Activated CD8-positive, alpha-beta memory T cell treated with anti-CD3 and anti-CD28 coated beads, Interleukin-2, amount 50 U/mL, for 1 hour (primary cell): ENCODE results near the gene ACTR3C.
A peak's percentile ranks its signal among the peaks of the same experiment; 100 is the strongest.

Source experiments
- DNase-seq: peaks from one replicate; pipeline ENCODE4 v3.0.0-alpha.2; 2020; ENCODE audit errors: extremely low read depth

Gene ACTR3C

GRCh38 chr7:150359622-150360362 is 36.4 kb upstream of the ACTR3C start:
- DNase-seq, result no peak

GRCh38 chr7:150358988-150359621 is 35.8 kb upstream of the ACTR3C start:
- DNase-seq, result no peak

DNA sequence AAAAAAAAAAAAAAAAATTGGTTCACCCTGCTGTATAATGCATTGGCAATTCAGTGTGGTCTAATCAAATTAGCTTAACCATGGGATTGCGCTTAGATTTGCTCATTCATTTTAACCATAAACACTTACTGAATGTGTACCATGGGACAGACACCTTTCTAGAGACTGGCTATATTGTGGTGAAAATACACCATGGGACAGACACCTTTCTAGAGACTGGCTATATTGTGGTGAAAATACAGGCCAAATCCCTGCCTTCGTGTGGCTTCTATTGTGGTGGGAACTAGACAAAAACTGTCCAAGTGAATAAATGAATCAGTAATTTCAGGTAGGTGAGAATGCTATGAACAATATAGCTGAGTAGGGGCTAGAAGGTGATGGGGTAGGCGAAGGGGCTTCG is 35.1 kb upstream of the ACTR3C start:
- no peak for DNase-seq

- no peak for DNase-seq
Measured at GRCh38 chr7:150357771-150358427, 34.6 kb upstream of the ACTR3C start.

GRCh38 chr7:150357270-150357669 is 33.9 kb upstream of the ACTR3C start:
- peak; percentile 70 for DNase-seq

DNA sequence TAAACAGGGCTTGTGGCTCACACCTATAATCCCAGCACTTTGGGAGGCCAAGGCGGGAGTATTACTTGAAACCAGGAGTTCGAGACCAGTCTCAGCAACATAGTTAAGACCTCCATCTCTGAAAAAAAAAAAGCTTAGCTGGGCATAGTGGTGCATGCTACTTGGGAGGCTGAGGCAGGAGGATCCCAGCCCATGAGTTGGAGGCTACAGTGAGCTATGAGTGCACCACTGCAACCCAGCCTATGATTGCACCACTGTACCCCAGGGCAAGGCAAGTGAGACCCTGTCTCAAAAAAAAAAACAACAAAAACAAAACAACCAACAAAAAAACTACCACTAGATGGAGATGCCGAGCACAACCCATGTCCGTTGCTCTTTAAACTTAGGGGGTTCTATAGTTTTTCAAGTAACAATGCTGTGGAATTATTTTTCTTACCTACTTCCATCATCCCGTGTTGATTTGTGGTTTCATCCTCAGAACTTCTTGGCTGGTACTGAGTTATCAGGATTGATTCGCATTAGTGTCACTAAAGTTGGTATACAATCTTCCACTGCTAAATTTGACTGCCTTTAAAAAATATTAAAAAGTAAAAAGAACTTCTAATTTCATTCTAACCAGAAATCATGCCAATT is 33.0 kb upstream of the ACTR3C start:
- DNase-seq, result no peak

DNA sequence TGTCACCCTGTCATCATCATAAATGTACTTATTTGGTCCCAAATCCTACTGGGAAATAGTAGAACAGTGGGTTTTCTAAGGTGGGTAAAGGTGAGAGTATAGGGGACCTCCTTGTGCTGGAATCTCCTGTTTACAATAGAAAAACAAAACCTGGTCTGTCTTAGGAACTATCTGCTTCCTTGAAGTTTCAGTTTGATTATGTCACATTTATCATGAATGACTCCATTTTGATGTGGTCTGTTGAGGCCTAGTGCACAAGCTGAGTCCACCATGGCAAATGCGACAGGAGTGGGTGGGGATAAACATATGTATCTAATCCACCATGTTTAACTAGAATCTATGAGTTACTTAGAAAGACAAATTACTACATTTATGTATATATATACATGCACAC is 32.3 kb upstream of the ACTR3C start:
- DNase-seq, result no peak

GRCh38 chr7:150351587-150352194 is 28.3 kb upstream of the ACTR3C start:
- no peak for DNase-seq

DNA sequence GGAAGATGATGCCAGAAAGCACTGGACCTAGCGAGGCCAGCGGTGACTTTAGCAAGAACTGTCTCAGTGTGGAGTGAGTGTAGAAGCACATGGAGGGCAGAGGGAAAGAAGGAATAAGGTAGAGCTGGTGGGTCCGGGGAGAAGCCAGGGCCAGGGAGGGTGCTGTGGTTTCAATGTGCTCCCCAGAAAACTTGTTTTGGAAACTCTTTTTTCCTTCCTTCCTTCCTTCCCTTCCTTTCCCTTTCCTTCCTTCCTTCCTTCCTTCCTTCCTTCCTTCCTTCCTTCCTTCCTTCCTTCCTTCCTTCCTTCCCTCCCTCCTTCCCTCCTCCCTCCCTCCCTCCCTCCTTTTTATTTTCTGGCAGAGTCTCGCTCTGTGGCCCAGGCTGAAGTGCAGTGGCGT is 23.6 kb upstream of the ACTR3C start:
- no peak for DNase-seq

GRCh38 chr7:150345012-150345411 is 21.7 kb upstream of the ACTR3C start:
- no peak for DNase-seq

- no peak for DNase-seq
Measured at GRCh38 chr7:150344299-150344698, 21.0 kb upstream of the ACTR3C start.

- DNase-seq, result no peak
Measured at GRCh38 chr7:150343225-150343624, 19.9 kb upstream of the ACTR3C start.

GRCh38 chr7:150342121-150342408 is 18.7 kb upstream of the ACTR3C start:
- DNase-seq, result no peak

DNA sequence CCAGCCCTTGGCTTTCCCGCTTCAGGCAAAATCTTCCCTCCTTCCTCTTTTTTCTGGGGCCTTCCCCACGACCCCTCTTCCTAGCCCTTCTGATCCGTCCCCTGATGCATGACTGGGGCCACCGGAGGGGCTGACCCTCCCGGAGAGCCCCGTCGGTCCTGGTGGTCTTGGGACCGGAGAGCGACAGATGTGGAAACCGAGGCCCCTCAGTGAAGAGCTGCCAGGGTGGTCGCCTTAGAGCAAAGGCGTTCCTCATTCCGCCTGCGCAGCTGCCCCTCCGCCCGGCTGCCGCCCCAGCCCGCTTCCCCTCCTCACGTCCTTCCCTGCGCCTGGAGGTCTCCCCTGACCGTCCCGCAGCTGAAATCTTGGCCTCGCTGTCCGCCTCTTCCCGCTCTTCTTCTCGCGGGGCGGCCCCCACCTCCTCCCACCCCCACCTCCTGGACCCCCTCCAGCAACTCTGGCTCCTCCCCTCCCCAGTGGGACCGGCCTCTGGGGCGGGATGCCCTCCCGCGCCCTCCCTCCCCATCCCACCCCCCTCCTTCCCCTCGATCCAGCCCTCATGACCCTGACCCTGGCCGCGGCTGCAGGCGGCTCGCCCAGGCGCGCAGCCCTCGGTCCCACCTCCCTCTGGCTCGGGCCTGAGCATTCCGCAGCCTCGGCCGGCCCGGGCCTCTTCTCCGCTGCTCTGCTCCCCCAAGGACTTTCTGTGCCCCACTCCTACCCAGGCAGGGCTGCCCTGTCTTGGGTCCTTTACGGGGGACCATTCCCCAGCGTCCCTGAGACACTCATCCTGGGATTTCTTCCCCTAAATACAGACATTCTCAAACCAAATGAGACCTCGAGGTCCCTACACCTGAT is 18.1 kb upstream of the ACTR3C start, which contains the start of gene RARRES2:
RARRES2 (minus strand) TSS at position 367 of the 858 bp plus-strand sequence. CDS start 1,020 bp downstream, outside the sequence.
- no peak for DNase-seq

GRCh38 chr7:150340875-150341262 is 17.5 kb upstream of the ACTR3C start:
- no peak for DNase-seq

DNA sequence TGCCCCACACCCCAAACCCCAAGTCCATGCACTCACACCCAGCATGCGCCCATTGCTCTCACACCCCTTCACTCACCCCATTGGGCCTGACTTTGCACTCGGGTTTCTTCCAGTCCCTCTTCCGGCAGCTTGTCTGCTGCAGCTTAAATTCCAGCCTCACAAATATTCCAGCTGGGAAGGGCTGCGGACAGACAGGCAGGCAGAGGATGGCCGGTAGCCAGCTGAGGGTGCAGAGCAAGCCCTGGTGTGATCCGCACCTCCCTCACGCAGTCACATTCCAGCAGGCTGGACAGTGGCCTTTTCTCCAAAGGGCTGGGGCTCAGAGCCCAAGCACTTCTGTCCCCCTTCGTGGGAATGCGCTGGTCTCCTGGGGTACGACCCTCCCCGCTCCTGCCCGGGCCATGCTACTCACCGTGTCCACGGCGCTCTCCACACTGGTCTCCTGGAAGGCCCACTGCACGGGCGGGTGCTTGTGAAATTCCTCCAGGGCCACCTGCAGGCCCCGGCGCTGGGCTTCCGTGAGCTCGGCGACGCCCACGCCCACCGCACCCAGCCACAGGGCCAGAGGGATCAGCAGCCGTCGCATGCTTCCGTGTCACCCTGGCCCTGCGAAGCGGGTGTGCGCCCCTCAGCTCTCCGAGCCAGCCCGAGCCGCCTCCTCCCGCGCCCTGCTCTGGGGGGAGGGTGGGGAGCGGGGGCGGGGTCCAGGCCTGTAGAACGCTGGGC is 16.8 kb upstream of the ACTR3C start:
- DNase-seq, result no peak

DNA sequence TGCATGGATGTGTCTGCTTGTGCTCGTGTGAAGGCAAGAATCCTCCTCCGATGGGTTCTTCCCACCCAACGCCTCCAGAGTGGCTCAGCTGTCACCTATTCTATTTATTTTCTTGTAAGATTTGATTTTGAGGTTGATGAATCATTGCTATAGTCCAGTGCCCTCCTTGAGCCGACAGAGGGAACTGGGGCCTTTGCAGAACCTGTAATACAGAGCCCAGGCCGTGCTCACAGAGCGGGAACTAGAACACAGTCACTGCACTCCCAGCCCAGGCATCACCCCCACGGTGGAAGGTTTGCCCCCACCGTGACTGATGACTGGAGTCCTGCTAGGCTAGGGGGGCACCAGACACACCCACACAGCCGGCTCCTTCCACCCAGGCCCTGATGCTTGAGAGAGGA is 16.1 kb upstream of the ACTR3C start:
- no peak for DNase-seq

GRCh38 chr7:150338166-150338829 is 15.0 kb upstream of the ACTR3C start:
- DNase-seq, result no peak

DNA sequence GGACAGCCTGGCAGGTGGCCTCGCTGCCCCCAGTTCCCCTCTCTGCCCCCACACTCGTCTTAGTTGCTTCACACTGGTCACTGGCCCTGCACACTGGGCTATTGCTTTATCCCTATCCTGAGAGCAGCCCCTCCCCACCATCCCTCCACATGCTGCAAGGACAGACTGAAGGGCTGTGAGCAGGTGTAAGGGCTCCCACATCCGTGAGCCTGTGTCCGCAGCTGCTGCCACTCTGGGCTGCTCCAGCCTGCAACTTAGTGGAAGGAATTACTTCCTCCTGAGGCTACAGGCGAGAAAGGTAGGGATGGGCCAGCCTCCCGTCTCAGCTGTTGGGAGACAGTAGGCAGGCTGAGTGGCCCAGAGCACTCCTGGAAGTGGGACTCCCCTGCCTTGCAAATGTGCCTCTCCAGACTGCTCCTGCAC is 14.3 kb upstream of the ACTR3C start:
- DNase-seq, result no peak

DNA sequence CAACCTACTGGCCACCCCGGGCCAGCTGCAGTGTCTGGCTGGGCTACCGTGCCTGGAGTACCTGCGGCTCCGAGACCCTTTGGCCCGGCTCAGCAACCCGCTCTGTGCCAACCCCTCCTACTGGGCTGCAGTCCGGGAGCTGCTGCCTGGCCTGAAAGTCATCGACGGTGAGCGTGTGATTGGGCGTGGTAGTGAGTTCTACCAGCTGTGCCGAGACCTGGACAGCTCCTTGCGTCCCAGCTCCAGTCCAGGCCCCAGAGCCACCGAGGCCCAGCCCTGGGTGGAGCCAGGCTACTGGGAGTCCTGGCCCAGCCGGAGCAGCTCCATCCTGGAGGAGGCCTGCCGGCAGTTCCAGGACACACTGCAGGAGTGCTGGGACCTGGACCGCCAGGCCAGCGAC is 13.8 kb upstream of the ACTR3C start:
- no peak for DNase-seq
